GM19328 (cell line): Measurements from ENCODE around the gene HOXA11.

Source experiments
- ATAC-seq: cut with Tn5 transposase; IDR thresholded peaks from one replicate; pipeline ENCODE4 v1.9.1; 2021; ENCODE audit warnings: mild to moderate bottlenecking, moderate library complexity; ENCODE audit not compliant: unreplicated experiment

Gene HOXA11

GRCh38 chr7:27171325-27171636 is 13.8 kb downstream of the HOXA11 start:
- no peak for ATAC-seq

- ATAC-seq = no peak
These were observed 14.4 kb downstream of the HOXA11 start for GRCh38 chr7:27170426-27171324.

DNA sequence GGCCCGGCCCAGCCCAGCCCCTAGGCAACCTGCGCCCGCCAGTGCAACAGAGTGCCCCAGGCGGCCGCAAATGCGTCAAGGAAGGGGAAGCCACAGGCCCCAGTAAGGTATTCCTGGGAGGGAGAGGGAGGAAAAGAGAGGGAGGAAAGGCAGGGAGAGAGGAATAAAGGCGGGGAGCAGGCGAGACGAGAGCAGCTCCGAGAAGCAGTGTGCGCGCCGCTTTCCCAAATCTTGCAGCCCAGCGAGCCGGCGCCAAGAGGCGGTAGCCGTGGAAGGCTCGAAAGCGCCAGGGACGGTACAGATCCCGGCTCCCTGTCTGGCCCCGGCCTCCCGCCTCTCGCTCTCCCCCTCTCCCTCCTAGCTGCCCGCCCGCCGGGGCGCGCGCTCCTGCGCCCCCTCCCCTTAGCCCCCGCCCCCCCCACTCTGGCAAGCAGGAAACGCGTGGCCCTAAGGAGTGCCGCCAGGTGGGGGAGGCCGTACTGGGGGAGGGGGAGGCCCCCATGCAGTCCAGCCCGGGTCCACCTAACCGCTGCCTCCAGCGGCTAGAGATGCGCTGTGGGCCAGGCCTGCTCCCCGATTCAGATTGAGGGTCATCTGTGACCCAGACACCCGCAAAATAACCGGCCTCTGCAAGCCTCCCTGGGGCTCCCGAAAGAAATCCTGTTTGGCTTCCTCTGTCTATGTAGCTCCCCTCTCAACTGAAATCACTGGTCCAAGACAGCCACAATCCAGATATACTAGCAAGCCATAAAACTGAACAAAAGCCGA is 15.2 kb downstream of the HOXA11 start:
- no peak for ATAC-seq

DNA sequence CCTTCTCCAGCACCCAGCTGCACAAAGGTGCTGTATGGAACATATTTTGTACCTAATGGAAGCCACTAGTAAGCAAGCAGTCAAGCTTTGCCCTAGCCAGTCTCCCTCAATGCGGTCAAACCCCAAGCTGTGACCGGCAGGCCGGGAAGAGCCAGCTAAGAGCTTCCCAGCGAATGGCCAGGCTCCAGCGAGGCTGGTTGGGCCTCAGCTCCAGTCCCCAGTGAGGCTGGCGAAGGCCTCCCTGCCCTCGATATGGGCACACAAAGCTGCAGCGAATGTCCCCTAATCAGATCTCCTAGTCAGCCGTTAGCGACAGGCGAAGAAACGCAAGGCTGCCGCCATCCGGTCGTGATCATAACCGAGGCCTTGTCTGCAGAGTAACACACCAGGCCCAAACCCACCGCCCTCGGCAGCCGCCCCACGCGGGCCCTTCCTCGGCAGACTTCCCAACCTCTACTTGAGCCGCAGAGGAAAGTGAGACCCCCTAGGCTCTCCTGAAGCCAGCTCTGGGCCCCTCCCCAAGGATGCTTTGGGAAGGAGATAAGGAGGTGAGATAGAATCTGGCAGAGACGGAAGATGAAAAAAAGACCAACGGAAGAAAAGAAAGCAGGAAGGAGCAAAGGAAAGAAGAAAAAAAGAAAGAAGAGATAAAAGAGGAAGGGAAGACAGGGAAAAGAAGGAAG is 16.6 kb downstream of the HOXA11 start:
- no peak for ATAC-seq

- ATAC-seq = no peak
These were observed 17.1 kb downstream of the HOXA11 start for GRCh38 chr7:27167916-27168264.

GRCh38 chr7:27166531-27167505 is 18.2 kb downstream of the HOXA11 start:
- ATAC-seq = no peak

- ATAC-seq = no peak
These were observed 19.0 kb downstream of the HOXA11 start for GRCh38 chr7:27165996-27166530.

GRCh38 chr7:27165089-27165995 is 19.7 kb downstream of the HOXA11 start, which contains the start of gene HOXA9:
HOXA9 (minus strand) TSS chr7:27165537; CDS start chr7:27165457, 80 bp downstream.
- no peak for ATAC-seq

DNA sequence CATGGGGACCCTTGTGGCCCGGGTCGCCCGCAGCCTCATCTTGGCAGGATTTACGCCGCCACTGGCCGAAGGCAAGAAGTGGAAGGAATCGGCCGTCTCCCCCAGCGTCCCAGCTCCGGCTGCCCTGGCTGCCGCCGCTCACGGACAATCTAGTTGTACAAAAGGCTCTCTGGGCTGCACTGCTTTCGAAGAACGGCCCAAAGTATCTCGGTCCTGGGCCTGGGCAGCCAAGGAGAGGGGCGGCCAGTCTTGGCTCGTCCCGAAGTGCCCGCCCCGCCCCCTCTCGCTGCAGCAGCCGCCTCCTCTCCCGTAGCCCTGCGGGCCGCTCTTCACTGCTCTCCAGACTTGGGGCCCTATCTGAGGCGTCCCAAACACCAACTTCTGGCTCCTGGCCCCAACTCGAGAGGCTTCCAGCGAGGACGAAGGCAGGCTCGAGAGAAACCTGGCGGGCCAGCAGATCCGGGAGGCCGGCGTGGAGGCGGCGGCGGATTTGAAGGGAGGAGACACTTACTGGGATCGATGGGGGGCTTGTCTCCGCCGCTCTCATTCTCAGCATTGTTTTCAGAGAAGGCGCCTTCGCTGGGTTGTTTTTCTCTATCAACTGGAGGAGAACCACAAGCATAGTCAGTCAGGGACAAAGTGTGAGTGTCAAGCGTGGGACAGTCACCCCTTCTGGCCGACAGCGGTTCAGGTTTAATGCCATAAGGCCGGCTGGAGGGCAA is 20.5 kb downstream of the HOXA11 start:
- no peak for ATAC-seq

DNA sequence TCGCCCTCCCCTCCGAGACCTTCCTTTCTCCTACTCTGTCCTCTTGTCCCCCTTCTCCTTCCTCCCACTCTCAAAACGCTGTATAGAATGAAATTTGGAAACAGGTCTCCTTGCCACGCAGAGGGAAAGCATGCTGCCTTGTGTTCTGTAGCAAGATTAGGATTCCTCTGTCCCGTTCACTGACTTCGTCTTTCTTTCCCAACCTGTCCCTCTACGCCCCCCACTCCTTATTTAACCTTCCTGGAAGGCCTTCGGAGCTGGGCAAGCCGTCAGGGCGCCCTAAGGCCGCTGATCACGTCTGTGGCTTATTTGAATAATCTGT is 21.0 kb downstream of the HOXA11 start:
- ATAC-seq = no peak

GRCh38 chr7:27163288-27164044 is 21.6 kb downstream of the HOXA11 start:
- no peak for ATAC-seq

DNA sequence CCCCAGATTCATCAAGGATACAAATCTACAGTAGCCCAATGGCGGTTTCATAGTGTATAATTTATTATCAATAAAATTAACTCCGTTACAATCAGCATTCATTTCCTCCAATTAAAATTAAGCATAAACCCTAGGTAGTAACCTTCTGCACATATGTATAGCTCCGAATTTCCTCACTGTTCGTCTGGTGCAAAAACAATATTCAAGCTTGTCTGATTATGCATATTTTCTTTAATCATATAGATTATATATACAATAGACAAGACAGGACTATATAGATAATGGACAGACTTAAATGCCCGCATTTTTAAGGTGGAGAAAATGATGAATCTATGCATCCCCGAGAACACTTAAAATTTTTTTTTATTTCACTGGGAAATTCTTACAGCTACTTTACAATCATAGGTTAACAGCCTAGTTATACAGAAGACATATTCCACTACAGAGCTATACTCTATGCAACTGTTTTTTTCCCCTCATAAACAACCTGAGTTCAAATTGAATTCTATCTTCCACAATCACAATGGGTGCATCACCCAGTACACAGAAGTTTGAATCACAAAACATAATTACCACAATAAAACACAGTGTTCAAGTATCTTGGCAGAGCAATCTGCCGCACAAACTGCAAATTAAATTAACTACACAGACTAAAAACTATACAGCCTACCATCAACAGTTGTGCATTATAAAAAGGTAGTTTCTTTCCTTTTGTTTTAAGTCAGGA is 22.3 kb downstream of the HOXA11 start:
- ATAC-seq = no peak

DNA sequence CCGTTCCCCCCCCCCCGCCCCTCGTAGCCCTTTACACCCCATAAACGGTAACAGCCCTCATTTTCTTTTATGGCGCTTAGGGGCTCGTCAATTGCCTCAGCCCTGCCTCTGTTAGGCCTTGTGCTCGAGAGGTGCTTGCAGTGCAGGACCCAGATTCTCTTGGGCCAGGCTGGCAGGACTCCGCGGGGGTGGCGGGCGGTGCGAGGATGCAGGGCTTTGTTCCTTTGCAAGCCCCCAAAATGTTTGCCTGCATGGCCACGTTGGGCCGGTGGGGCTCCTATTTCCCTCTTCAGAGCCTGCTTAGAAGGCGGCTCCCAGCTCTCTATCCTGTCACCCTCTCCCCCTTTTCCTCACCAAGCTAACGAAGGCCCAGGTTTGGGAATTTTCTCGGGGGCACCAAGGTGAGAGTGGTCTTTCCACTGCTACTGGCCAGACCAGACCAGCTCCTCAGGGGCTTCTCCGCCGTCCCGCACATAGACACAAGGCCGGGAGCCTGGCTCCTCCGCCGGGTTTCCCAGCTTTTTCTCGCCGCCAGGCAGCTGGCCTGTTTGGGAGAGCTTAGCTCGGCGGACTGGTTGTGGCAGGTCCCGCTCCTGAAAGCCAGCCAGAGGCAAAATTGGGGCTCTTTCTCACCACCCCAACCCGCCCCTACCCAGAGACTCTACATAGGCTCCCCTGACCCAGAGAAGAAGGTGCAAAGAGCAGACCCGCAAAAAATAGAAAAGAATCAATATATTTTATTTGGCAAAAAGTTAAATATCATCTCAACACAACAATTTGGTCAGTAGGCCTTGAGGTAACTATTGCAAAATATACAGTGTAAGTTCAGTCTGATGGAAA is 23.1 kb downstream of the HOXA11 start:
- ATAC-seq = no peak

GRCh38 chr7:27161214-27161720 is 23.8 kb downstream of the HOXA11 start:
- ATAC-seq = no peak

DNA sequence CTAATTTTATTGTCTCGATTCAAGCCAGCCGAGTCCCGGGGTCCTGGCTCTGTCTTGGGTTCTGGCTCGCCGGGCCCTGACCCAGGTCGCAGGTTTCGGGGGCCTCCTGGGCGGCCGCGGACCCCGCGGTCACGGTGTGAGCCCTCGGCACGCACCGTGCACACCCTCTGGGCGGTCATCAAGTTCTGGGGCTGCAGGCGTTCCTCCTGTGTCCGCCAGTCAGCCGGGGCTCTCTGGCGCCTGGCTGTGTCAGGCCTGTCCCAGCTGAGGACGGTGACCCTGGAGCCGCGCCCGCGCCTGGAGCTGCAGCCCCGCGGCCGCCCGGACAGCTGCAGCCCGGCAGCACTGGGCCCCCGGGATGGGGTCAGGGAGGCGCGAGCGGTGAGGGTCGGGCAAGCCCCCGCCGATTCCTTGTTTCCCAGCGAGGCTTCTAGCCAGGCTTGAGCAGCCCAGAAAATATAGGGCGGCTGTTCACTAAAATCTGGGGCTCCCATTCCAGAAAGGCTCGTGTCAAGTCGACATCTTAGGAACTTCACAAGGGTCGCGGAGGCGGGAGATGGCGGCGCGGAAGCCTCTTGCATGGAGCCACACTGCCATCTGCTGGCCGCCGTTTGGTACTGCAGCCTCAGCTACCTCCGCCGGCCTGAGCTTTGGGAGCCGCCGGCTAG is 24.4 kb downstream of the HOXA11 start:
- no peak for ATAC-seq

DNA sequence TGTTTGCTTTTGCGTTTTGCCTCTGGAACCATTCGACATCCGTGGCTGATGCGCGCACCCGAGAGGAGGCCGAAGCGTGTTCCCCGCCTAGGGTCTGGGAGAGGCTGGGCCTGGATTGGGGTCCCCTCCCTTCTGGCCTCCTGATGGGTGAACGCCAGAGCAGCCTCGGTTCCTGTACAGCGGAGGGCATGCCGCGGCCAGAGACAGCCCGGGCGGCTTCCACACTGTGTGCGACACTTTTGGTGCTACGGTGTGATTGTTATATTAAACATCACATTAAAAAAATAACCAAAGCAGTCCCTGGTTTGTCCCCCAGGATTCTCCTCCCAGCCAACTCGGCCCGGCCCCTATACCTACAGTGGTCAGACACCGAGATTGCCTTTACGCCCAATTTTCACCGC is 24.9 kb downstream of the HOXA11 start:
- ATAC-seq = no peak
